CD4-positive, alpha-beta T cell treated with Interleukin-4 for 1 hour (primary cell): ENCODE data around the gene LRP1-AS.

Experiments used
- DNase-seq, 2 donors: peaks; one replicate each; pipeline ENCODE4 v3.0.0-alpha.2; 2020 to 2022

LRP1-AS gene

GRCh38 chr12:57095440-57095839 lies 52.0 kb downstream of the LRP1-AS start:
- no peak for DNase-seq
